ENCODE results near the gene GRID2.

GRID2 gene

DNA sequence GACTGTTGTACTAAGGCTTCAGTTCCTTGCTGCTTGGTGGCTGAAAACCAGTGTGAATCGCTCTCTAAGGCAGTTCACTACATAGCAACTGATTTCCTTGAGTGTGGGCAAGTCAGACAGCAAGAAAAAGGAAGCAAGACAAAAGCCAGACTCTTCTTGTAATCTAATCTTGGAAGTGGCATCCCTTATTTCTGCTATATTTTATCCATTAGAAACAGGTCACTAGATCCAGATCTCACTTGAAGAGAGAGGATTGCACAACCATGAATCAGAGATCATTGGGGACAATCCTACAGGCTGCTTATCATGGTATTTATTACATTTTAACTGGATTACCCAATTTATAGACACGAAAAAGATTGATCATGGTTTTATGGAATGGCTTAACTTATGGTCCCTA is 684.5 kb downstream of the GRID2 start:
- no peak for DNase-seq

DNA sequence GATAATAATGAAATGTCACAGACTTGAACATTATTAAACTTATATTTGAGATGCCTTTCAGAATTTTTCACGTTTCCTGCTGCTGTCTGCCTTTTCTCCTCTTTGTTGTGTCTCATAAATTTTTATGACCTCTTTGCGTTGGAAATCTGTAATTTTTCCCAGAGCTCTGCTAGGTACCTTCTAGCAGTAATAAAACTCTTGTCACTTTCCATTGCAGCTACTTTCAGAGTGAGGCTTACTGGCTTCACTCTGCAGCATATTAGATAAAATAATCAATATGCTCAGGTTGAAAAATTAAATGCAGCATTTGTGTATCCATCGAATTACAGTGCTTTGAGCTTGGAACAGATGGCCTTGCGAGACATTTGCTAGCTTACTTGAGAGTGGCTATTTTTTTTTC is 689.0 kb downstream of the GRID2 start:
- no peak for DNase-seq

DNA sequence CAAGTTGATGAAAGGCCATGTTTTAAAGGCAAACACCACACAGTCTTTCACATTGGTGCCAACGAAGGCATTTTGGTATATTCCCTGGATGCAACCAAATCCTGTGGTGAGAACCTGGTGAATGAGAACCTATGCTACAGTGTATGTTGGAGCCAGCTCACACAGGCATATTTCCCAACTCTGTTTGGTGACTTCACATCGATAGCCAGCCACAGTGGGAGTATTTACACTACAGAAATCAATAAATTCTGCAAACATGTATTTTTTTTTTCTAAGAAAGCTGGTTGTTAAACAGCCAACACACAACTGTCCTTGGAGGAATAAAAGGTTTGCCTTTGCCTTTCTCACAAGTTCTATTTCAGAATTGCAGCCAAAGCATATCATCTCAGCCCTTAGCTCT is 691.0 kb downstream of the GRID2 start:
- no peak for DNase-seq

DNA sequence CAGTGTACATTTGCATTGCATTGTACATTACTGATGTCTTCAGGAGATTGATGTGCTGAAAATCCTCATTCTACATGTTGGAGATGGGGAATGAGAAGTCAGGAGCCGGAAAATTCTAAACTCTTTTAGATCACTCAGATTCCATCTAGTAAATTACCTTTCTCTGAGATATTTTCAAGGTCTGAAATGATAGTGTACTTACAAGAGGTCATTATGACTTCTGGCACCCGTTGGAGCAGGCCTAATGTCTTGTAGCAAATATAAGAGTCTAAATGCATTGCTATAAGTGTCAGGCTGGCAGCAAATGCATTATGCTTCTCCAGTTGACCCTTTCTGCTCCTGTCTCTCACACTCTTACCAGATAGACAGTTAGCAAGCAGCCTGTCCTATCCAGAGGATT is 692.8 kb downstream of the GRID2 start:
- DNase-seq, result no peak

DNA sequence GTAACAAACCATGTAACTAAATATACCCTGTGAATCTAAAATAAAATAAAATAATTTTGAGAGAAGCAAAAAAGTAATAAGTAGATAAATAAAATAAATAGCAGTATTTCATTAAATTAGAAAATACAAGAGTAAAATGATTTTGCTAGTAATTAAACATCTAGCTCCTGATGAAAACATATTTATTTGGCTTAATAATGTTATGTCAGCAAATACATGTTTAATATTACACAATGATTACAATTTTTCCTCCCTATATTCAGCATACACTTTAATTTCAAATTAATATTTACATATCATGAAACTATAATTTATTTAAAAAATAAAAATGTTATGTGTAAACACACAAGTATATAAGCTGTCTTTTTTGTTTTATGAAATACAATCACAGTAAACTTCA is 697.1 kb downstream of the GRID2 start:
- DNase-seq, result no peak

DNA sequence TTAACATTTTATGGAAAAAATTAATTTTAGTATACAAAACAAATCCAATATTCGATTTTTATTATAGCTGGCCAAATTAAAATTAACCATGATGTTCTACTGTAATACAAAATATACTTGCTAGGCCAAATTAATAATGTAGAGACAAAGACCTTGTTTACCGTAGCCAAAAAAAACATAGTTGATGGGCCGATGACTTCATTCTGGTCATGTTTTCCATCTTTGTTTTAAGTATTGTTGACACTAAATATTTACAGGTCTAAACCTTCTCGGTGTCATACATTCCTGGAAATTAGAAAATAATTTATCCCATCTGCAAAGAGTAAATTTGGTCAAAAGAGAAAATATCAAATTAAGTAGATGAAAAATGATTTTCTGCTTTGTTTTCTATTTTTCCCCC is 698.5 kb downstream of the GRID2 start:
- DNase-seq, result no peak

DNA sequence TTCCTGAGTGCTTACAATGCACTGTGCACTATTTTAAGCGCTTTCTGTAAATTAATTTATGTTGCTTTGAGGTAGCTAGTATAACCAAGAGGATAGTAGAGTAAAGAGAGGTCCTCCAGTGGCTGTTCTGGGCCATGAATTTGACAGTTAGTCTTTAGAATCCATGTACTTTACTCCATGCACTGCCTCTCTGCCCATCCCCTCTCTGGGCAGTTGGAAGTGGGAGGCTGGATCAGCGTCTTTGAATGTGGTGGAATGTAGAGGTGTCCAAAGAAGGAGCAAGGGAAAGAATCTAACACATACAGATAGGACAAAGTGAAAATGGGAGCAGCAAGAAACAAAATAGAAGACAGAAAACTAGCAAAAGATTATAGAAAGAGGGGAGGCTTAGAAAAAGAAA is 712.6 kb downstream of the GRID2 start:
- no peak for DNase-seq

DNA sequence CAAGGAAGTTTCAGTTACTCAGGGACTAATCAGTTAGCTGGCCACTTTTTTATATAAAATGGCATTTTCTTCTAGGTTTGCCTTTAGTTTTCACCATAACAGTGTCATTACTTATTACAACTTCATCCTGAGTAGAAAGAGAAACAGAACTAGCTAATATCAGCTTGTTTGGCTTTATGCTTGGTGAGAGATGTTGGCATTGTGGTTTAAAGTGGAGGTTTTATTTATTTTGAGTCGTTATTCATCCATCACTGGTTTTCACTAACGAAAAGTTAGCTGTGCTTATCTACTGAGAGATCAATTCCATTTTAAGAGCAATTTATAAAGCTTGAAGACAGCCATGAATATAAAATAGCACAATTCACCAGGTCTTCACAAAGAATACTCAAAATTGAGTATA is 714.5 kb downstream of the GRID2 start:
- no peak for DNase-seq

DNA sequence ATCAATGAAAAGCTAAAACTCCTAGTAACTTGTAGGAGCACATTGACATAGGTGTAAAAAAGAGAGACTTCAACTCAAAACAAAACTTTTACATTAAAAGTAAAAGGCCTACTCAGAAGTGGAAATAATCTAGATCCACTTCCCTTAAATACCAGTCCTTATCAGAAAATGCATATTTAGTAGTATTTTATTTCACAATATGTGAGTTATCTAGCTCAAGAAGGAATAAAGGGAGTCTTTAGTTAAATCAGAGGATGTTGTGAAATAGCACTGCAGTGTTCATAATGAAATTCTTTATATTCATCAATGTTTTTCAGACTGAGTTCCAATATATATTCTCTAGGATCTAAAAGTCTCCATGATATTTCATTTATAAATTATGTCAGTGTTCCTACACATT is 715.0 kb downstream of the GRID2 start:
- no peak for DNase-seq

DNA sequence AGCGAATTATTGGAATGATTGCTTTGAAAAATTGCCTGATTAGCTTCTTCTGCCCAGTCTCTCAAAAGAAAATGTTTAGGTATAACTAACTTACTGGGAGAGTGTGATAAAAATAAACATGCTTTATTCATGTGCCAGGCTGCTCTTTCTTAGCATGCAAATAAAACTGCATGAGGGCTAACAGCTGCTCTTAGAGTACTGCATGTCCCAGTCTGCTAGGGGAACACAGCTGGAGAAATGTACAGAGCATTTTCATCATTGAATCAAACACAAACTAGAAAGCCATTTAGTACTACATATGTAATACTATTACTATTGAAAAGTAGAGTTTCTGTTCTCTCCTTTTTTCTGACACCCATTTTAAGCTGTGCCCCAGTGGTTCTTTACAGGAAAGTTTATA is 726.0 kb downstream of the GRID2 start:
- no peak for DNase-seq

DNA sequence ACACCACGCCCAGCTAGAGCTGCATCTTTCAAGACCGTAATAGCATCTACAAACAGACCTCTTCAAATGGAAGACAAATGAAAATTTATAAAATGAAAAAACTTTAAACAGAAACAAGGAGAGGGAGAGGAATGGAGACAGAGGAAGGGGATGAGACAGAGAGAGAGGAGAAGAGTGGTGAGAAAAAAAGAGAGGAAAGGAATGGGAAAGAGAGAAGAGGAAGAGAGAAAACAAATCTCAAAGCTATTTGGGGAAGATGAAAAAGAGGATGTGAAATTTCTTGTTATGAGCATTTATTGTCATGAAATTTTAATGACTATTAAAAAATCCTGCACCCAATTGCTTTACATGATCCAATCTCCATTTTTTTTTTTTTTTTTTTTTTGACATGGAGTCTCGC is 726.9 kb downstream of the GRID2 start:
- no peak for DNase-seq

DNA sequence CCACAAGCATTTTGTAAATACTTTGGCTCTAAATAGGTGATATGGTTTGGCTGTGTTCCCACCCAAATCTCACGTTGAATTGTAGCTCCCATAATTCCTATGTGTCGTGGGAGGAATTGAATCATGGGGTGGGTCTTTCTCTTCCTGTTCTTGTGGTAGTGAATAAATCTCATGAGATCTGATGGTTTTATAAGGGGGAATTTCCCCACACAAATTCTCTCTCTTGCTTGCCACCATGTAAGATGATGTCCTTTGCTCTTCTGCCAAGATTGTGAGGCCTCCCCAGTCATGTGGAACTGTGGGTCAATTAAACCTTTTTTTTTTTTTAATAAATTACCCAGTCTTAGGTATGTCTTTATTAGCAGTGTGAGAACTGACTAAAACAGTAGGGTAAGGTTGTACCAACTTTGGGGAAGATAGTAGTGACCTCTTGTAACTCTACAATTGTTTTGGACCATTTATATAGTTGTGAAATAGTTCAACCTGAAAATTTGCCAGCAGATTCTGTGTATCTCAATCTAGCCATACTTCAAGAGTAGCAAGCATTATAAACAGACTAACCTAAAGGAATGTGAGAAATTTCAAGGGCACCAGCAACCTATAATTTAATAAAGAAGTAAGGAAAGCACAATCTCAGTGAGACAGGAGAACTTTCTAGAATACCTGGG is 727.8 kb downstream of the GRID2 start:
- no peak for DNase-seq

DNA sequence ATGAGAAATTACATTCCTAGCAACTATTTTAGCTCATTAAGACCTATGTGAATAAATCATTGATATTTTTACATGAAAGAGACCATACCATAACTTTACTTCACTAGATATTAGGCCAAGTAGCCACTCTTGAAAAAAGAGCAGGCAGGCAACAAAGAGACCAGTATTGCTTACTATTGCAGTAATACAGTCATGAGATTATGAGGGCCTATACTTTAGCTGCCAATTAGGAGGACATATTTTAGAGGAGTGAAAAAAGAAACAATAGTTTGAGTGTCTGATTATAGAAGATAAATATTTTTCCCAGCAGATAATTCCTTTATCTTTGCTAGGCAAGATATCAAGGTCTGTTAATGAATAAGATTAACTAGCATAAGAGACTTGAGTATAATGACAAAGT is 739.0 kb downstream of the GRID2 start:
- DNase-seq, result no peak

DNA sequence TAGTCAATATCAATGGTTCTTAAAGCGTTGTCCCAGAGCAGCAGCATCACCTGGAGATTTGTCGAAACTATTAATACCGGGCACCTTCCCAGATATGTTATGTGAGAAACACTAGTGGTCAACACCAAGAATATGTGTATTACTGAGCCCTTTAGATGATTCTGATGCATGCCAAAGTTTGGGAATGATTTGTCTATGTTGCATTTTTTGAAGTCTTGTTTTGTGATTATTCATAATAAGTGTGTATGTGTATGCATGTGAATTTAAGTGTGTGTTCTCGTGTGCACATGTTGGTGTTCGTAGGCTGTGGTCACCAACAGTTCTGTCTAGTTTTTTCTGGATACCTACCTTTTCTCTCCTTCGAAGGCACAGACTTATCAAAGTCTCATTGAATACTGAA is 749.4 kb downstream of the GRID2 start:
- DNase-seq, result no peak

DNA sequence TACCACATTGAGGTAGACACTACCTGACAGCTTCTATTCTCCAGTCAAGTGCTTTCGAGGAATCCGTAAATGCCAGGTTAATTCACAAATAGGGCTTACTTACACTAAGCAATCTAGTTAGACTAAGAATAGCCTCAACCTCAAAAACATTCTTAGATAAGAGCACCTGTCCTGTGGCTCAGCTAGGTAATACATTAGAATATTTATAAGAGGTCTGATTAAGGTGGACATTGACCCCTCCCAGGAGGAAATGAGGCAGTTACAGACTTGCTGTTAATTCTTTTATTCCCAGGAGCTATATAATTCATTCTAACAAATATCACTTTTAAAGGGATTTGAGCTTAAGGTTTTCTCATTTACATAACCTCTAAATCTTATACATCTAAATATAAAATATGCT is 758.1 kb downstream of the GRID2 start:
- no peak for DNase-seq

DNA sequence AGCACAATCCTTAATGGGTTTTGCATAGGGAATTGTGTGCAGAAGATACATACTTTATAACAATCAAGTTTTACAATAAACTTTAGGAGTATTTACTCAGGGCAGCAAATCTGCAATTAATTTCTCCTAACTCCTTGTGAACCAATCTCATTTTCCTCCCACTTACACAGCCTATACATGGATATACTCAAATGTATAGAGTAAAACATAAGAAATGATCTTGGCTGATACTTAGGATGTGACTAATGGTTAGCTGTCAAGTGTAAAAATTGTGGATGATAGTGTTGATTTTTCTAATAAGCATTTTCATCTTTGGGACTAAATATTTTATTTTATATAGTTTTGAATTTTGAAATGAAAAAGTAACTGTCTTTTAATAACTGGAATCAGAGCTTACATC is 759.6 kb downstream of the GRID2 start:
- no peak for DNase-seq

DNA sequence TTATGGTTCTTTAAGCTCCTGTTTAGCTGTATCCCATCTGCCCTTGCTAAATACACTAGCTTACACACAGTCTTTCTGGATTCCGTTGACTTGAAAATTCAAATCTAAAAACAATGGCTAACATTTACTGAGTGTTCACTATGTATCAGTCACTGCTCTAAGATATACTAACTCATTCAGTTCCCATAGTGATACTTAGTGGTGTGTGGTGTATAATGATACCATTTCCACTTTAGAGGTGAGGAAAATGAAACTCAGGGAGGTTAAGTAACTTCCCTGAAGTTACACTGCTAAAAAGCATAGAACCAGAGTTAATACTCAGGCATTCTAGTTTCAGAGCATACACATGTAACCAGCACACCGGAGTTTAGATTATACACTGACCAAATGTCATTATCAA is 762.0 kb downstream of the GRID2 start:
- no peak for DNase-seq

DNA sequence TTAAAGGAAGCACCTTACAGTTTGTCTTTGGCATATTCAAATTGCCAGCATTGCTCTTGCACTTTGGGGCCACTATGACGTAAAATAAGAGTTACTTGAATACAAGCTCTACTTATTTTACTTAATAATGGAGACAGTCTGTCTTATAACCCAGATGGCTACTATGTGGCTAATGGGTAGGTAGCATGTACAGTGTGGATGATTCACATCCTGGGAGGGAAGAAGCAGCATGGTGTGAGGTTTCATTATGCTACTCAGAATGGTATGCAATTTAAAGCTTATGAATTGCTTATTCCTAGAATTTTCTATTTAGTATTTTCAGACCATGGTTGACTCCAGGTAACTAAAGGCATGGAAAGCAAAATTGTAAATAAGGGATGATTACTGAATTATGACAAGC is 763.0 kb downstream of the GRID2 start:
- no peak for DNase-seq

DNA sequence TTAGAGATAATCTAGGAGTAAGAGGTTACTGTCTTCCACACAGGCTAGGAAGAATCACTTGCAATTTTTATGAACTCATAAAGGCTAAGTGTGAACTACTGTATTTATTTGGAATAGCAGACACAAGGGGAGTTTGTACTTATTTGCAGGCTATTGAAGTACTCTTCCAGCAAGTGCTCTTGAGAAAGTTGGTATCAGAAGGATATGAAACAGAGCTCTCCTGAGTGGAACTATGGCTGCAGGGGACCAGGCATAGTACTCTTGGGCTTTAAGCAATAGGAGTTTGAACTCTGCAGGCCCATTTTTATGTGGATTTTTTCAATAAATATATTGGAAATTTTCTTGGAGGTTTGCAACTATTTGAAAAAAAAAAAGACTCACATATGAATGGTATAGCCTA is 768.5 kb downstream of the GRID2 start:
- no peak for DNase-seq

DNA sequence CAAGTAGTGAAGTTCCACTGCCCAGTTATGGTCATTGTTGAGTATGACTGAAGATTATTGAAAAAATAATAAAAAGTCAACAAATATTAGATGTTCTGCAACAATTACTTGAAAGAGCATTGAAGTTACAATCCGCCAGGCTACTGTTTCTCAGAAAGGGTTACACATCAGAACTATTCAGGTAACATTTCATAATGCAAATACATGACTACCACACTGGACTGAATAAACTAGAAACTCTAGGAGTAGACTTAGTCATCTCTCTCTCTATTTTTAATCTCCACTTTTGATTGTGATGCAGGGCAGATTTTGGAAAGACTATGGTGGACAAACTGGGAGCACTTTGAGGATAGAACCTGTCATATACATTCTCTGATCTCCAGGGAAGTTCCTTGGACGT is 776.5 kb downstream of the GRID2 start:
- DNase-seq, result no peak

DNA sequence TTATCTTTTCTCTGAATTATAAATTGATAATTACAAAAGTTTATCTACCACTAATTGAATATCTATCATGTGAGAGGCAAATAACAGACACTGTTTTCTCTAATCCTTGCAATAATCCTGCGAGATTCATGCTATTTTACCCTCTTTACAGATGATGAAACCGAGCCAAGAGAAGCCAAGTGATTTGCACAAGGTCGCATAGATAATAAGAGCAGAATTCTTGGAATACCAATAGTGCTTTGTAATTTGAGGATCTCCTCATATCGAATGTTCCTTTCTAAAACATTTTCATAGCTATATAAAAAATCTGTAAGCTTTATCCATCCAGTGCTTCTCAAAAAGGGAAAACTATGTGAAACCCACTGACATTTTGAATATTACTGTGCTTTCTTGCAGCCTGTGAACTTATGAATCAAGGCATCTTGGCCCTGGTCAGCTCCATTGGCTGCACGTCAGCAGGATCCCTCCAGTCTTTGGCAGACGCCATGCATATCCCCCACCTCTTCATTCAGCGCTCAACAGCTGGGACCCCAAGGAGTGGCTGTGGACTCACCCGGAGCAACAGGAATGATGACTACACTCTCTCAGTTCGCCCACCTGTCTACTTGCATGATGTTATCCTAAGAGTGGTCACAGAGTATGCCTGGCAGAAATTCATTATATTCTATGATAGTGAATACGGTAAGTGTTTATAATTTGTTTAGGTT is 781.0 kb downstream of the GRID2 start:
- DNase-seq, result no peak

DNA sequence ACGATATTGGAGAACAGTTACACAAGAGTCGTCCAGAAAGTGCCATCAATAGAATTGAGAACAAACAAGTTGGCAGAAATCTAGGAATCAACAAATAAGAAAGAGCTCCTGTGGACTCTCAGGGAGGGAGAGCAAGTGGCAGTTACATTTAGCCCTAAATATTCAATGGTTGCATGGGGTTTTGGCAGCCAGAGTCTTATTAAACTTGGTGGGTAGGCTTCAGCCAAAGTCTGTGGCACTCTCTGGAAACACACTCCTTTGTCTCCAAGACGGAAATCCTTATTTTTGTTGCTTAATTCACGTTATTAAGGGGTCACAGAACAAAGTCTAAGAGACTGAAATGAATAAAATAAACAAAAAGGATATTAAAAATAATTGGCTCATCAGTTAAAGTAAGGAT is 782.6 kb downstream of the GRID2 start:
- DNase-seq, result no peak

DNA sequence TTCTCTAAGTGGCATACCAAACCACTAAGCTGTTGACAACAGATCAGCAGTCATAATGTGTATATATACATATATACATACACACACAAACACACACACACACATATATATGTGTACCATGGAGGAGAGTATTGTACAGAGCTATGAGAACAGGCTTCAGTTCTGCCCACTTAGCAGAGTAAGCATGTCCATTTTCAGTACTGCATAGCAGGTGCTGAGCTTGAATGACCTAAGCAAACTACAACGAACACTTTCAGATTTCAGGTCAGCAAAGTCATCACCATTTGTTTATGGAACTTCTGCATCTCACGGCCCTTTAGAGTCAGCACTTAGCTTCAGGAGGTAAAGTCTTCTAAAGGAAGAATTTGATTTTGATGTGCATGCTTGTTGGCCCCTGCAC is 789.0 kb downstream of the GRID2 start:
- no peak for DNase-seq

DNA sequence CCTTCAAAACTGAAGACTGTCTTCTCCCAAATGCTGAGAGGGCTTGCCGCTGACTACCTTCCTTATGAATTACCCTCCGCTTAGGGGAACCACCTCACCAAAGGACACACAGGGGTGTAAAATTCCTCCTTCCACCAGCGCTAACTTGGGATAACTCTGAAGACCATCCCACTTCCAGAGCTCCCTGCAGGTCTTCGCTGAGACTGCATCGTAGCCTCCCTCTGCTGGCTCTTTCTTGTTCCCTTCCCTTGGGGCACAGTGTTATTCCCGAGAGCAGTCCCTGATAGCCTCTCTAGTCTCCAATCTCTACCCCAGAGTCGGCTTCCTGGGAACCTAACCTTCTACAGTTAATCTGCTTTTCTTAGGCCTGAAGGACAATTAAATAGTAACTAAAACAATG is 799.3 kb downstream of the GRID2 start:
- no peak for DNase-seq

DNA sequence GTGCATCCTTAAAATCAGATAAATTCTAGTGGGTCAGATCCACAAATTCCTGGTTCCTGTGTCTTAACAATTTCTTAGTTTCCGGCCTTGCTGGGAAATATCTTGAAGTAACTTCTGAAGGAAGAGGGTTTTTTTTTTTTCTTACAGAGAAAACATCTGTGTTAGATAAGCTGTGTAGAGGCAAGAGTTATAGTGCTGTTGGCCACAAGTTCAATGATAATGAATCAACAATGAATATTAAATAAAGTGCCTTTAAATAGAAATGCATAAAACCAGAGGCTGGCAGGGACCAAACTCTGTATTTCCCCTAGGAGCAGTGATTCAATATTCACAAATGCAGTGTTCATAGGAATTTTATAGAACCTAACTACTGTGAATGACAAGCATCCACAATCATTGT is 812.9 kb downstream of the GRID2 start:
- DNase-seq, result no peak

Data from effector CD8-positive, alpha-beta T cell (primary cell).